Kidney epithelial cell (primary cell): Measurements from ENCODE around the gene POU2F3. TPM values are rescaled to one million over a fixed set of nuclear protein-coding genes. Genes with fewer than 3 reads are reported as not detected.

Experiments
- DNase-seq: peaks from one replicate; pipeline ENCODE4 v3.0.0-alpha.2; 2010; ENCODE audit warnings: low read depth
- H3K27me3 ChIP-seq: 2 replicates; pipeline ENCODE4 v1.6.0; 2011; ENCODE audit warnings: low read length; ENCODE audit not compliant: control insufficient read depth, insufficient read depth
- H3K36me3 ChIP-seq: 2 replicates; pipeline ENCODE4 v1.5.1; 2011; ENCODE audit warnings: low read length; ENCODE audit not compliant: control insufficient read depth, insufficient read depth
- H3K4me3 ChIP-seq: 2 replicates; pipeline ENCODE4 v1.5.1; 2011; ENCODE audit warnings: low read depth, mild to moderate bottlenecking, control low read depth, low read length
- CTCF ChIP-seq: IDR thresholded peaks from 2 replicates; pipeline ENCODE4 v1.5.1; 2011; ENCODE audit warnings: mild to moderate bottlenecking, moderate library complexity, low read length, control low read depth, inconsistent platforms; ENCODE audit not compliant: insufficient read depth, poor library complexity, severe bottlenecking
- total RNA-seq: library from RNA; depleted of rRNA; stranded (reverse); fragments of >200 nt; gene quantifications from 2 replicates; pipeline ENCODE4 v1.2.3, GENCODE V29; 2015

POU2F3 gene
- total RNA-seq, 1 donor from 2014 or later, result 1.1 TPM

GRCh38 chr11:120354068-120354467 lies 114.1 kb downstream of the POU2F3 start:
- Histone ChIP-seq H3K27me3 (no peaks in the 10 kb centered on the region), H3K4me3 (no peak overlapping the region), H3K36me3 (no peaks in the 10 kb centered on the region)
- no peak for TF ChIP-seq CTCF
- DNase-seq, result no peak

- TF ChIP-seq CTCF, result no peak
- no peak for DNase-seq
- no peaks in the 10 kb centered on the region for H3K36me3 ChIP-seq
- no peak overlapping the region for H3K4me3 ChIP-seq
- H3K27me3 ChIP-seq, result no peaks in the 10 kb centered on the region
Measured at GRCh38 chr11:120354779-120355178, 114.8 kb downstream of the POU2F3 start.

- DNase-seq, result no peak
- no peak for TF ChIP-seq CTCF
- Histone ChIP-seq H3K36me3 (no peaks in the 10 kb centered on the region), H3K4me3 (no peak overlapping the region), H3K27me3 (no peaks in the 10 kb centered on the region)
Measured at GRCh38 chr11:120357620-120358019, 117.7 kb downstream of the POU2F3 start.

DNA sequence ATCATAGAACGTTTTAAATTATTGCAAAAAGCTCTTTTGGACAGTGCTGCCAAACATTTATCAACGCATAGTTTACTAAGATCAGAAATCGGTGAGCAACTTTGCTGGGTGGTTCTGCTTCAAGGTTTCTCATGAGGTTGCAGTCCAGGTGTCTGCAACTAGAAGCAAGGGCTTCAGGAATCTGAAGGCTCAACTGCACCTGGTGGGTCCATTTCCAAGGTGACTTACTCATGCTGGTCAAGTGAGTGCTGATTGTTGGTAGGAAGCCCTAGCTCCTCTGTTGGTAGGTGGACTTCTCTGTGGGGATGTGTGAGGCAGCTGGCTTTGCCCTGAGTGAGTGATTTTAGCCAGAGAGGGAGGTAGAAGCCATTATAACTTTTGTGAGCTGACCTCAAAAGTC lies 118.8 kb downstream of the POU2F3 start:
- Histone ChIP-seq H3K4me3 (no peak overlapping the region), H3K36me3 (no peaks in the 10 kb centered on the region), H3K27me3 (no peaks in the 10 kb centered on the region)
- DNase-seq, result no peak
- TF ChIP-seq CTCF, result no peak

DNA sequence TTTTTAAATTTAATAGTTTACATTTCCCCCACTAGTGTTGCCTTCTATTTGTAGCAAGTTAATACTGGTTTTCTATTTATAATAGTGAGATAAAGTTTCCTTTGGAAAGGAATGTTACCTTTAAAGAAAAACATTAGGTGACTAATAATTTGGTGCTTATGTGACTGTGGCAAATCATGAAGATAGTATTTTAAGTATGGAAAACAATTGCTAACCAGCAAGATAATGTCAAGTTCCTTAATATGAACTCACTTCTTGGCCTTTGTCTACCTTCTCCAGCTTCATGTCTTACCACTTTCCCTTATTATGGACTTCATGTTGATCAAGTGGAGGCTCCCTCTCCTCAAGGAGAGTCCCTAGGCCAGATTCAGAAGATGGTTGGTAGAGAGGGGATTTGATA lies 123.5 kb downstream of the POU2F3 start:
- Histone ChIP-seq H3K36me3 (no peaks in the 10 kb centered on the region), H3K4me3 (no peak overlapping the region), H3K27me3 (no peaks in the 10 kb centered on the region)
- no peak for DNase-seq
- TF ChIP-seq CTCF, result no peak

- no peak for TF ChIP-seq CTCF
- no peak for DNase-seq
- Histone ChIP-seq H3K4me3 (no peak overlapping the region), H3K36me3 (no peaks in the 10 kb centered on the region), H3K27me3 (no peaks in the 10 kb centered on the region)
Measured at GRCh38 chr11:120365512-120365911, 125.6 kb downstream of the POU2F3 start.
